ENCODE data around the gene FAM136A. TPM values are rescaled to one million over a fixed set of nuclear protein-coding genes. Genes with fewer than 3 reads are reported as not detected.

Gene FAM136A
- total and polyA plus RNA-seq, 2 of the 13 experiments (the other 11 are each of a cell fraction or from before 2014, with no cell fraction given), result 77.8 to 126 TPM

DNA sequence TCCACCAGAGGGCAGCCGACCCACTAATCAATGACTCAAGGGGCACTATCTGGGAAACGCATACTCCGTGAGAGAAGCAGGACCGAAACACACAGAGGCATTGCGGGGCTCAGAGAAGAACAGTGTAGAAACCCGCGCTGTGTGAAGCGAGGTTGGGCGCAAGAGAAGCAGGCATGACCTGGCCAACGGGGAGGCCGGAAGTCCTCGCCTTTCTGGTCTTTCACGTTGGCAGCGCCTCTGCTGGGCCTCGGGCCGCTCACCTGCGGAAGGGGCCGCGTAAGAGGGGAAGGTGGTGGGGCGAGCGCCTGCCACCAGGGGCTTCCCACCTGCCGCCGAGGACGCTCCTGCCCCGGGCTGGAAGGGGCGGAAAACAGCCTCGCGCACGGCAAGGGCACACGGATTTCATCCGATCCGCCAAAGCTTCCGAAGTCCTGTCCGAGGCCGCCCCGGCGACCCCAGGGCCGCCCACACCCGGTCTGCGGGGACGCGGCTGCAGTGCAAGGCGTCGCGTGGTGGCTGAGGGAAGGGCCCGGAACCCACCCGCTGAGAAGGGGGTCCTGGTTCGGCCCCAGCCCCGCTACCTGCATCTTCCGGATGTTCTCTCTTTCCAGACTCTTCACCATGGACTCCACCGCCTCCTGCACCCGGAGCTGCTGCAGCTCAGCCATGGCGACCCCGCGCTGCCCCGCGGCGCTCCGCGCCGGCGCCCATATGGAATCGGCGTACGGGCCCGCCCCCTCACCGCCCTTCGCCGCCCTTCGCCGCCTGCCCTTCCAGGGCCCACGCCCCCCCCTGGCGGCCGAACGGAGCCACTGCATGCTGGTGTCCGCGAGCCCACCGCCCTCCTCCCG lies at the start of gene FAM136A (continued):
- TF ChIP-seq, protein P1, sequence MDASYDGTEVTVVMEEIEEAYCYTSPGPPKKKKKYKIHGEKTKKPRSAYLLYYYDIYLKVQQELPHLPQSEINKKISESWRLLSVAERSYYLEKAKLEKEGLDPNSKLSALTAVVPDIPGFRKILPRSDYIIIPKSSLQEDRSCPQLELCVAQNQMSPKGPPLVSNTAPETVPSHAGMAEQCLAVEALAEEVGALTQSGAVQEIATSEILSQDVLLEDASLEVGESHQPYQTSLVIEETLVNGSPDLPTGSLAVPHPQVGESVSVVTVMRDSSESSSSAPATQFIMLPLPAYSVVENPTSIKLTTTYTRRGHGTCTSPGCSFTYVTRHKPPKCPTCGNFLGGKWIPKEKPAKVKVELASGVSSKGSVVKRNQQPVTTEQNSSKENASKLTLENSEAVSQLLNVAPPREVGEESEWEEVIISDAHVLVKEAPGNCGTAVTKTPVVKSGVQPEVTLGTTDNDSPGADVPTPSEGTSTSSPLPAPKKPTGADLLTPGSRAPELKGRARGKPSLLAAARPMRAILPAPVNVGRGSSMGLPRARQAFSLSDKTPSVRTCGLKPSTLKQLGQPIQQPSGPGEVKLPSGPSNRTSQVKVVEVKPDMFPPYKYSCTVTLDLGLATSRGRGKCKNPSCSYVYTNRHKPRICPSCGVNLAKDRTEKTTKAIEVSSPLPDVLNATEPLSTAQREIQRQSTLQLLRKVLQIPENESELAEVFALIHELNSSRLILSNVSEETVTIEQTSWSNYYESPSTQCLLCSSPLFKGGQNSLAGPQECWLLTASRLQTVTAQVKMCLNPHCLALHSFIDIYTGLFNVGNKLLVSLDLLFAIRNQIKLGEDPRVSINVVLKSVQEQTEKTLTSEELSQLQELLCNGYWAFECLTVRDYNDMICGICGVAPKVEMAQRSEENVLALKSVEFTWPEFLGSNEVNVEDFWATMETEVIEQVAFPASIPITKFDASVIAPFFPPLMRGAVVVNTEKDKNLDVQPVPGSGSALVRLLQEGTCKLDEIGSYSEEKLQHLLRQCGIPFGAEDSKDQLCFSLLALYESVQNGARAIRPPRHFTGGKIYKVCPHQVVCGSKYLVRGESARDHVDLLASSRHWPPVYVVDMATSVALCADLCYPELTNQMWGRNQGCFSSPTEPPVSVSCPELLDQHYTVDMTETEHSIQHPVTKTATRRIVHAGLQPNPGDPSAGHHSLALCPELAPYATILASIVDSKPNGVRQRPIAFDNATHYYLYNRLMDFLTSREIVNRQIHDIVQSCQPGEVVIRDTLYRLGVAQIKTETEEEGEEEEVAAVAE (CRISPR knock-in tag; IDR thresholded peaks at IDR 0.05; ENCODE audit: borderline replicate concordance), result peak; percentile 27; the same call in 1 of the 2 replicates
- no peak for TF ChIP-seq U2AF2 (IDR thresholded peaks at IDR 0.05; ENCODE audit: low read depth, low read length)
- TF ChIP-seq, protein P2, sequence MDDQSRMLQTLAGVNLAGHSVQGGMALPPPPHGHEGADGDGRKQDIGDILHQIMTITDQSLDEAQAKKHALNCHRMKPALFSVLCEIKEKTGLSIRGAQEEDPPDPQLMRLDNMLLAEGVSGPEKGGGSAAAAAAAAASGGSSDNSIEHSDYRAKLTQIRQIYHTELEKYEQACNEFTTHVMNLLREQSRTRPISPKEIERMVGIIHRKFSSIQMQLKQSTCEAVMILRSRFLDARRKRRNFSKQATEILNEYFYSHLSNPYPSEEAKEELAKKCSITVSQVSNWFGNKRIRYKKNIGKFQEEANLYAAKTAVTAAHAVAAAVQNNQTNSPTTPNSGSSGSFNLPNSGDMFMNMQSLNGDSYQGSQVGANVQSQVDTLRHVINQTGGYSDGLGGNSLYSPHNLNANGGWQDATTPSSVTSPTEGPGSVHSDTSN (CRISPR knock-in tag; IDR thresholded peaks at IDR 0.05; ENCODE audit: borderline replicate concordance), result no peak; the same call in 1 of the 2 replicates
- TF ChIP-seq MED1 (CRISPR knock-in tag; IDR thresholded peaks at IDR 0.05), result peak; percentile 43
- peak in 1 of 2 experiments; percentile 83; a peak in 2 of 4 replicates for TF ChIP-seq KLF16 (CRISPR knock-in tag; IDR thresholded peaks at IDR 0.05)
- TF ChIP-seq, protein P3, sequence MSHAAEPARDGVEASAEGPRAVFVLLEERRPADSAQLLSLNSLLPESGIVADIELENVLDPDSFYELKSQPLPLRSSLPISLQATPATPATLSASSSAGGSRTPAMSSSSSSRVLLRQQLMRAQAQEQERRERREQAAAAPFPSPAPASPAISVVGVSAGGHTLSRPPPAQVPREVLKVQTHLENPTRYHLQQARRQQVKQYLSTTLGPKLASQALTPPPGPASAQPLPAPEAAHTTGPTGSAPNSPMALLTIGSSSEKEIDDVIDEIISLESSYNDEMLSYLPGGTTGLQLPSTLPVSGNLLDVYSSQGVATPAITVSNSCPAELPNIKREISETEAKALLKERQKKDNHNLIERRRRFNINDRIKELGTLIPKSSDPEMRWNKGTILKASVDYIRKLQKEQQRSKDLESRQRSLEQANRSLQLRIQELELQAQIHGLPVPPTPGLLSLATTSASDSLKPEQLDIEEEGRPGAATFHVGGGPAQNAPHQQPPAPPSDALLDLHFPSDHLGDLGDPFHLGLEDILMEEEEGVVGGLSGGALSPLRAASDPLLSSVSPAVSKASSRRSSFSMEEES (CRISPR knock-in tag; IDR thresholded peaks at IDR 0.05), result peak; percentile 42; the same call in 1 of the 2 replicates
- TF ChIP-seq, protein P4, sequence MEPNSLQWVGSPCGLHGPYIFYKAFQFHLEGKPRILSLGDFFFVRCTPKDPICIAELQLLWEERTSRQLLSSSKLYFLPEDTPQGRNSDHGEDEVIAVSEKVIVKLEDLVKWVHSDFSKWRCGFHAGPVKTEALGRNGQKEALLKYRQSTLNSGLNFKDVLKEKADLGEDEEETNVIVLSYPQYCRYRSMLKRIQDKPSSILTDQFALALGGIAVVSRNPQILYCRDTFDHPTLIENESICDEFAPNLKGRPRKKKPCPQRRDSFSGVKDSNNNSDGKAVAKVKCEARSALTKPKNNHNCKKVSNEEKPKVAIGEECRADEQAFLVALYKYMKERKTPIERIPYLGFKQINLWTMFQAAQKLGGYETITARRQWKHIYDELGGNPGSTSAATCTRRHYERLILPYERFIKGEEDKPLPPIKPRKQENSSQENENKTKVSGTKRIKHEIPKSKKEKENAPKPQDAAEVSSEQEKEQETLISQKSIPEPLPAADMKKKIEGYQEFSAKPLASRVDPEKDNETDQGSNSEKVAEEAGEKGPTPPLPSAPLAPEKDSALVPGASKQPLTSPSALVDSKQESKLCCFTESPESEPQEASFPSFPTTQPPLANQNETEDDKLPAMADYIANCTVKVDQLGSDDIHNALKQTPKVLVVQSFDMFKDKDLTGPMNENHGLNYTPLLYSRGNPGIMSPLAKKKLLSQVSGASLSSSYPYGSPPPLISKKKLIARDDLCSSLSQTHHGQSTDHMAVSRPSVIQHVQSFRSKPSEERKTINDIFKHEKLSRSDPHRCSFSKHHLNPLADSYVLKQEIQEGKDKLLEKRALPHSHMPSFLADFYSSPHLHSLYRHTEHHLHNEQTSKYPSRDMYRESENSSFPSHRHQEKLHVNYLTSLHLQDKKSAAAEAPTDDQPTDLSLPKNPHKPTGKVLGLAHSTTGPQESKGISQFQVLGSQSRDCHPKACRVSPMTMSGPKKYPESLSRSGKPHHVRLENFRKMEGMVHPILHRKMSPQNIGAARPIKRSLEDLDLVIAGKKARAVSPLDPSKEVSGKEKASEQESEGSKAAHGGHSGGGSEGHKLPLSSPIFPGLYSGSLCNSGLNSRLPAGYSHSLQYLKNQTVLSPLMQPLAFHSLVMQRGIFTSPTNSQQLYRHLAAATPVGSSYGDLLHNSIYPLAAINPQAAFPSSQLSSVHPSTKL (CRISPR knock-in tag; IDR thresholded peaks at IDR 0.05), result peak; percentile 67
- TF ChIP-seq RFX3 (CRISPR knock-in tag; IDR thresholded peaks at IDR 0.05), result no peak
- TF ChIP-seq WIZ (CRISPR knock-in tag; IDR thresholded peaks at IDR 0.05), result peak; percentile 80; the same call in 1 of the 2 replicates
- TF ChIP-seq, protein P5, sequence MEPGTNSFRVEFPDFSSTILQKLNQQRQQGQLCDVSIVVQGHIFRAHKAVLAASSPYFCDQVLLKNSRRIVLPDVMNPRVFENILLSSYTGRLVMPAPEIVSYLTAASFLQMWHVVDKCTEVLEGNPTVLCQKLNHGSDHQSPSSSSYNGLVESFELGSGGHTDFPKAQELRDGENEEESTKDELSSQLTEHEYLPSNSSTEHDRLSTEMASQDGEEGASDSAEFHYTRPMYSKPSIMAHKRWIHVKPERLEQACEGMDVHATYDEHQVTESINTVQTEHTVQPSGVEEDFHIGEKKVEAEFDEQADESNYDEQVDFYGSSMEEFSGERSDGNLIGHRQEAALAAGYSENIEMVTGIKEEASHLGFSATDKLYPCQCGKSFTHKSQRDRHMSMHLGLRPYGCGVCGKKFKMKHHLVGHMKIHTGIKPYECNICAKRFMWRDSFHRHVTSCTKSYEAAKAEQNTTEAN (CRISPR knock-in tag; conservative IDR thresholded peaks at IDR 0.05), result peak; percentile 77
- no peak; the same call in none of the 2 replicates for TF ChIP-seq SALL1 (CRISPR knock-in tag; IDR thresholded peaks at IDR 0.05)
- peak; percentile 79; the same call in 1 of the 2 replicates for TF ChIP-seq ZNF577 (CRISPR knock-in tag; IDR thresholded peaks at IDR 0.05; ENCODE audit: borderline replicate concordance, low read depth)
- TF ChIP-seq, protein P6, sequence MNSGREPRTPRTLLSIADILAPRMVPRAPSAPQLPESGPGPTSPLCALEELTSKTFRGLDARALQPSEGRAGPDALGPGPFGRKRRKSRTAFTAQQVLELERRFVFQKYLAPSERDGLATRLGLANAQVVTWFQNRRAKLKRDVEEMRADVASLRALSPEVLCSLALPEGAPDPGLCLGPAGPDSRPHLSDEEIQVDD (CRISPR knock-in tag; IDR thresholded peaks at IDR 0.05; ENCODE audit: borderline replicate concordance), result peak; percentile 97
- TF ChIP-seq ZNF10 (CRISPR knock-in tag; IDR thresholded peaks at IDR 0.05; ENCODE audit: borderline replicate concordance, low read depth), result no peak

Measured in HepG2 (cell line).